Central memory CD8-positive, alpha-beta T cell (primary cell): ENCODE measurements around the gene SLC9C1.

Experiments used
- ATAC-seq: fragments of 150-1000 bp; cut with Tn5 transposase; replicated peaks from 2 replicates; pipeline ENCODE4 v1.10.0; 2022; ENCODE audit warnings: mild to moderate bottlenecking, moderate FRiP score, moderate number of reproducible peaks; ENCODE audit not compliant: poor library complexity, severe bottlenecking; ENCODE audit errors: extremely low read depth
- DNase-seq, 2 donors: peaks; one replicate each; pipeline ENCODE4 v3.0.0; 2021; ENCODE audit warnings: low spot score in 2 of 2
- H3K27ac Mint-ChIP-seq: one replicate; pipeline ENCODE4 v1.8.0; 2022; ENCODE audit warnings: low read depth, mild to moderate bottlenecking, moderate library complexity, mixed read lengths
- H3K27me3 Mint-ChIP-seq: one replicate; pipeline ENCODE4 v1.8.0; 2022; ENCODE audit warnings: mixed read lengths
- H3K36me3 Mint-ChIP-seq: one replicate; pipeline ENCODE4 v1.8.0; 2022; ENCODE audit warnings: mild to moderate bottlenecking, moderate library complexity, mixed read lengths; ENCODE audit not compliant: insufficient read depth
- H3K4me1 Mint-ChIP-seq: one replicate; pipeline ENCODE4 v1.8.0; 2022; ENCODE audit warnings: mixed read lengths
- H3K4me3 Mint-ChIP-seq: one replicate; pipeline ENCODE4 v1.8.0; 2022; ENCODE audit warnings: mild to moderate bottlenecking, moderate library complexity, mixed read lengths
- H3K9me3 Mint-ChIP-seq: one replicate; pipeline ENCODE4 v1.8.0; 2022; ENCODE audit warnings: mixed read lengths

Gene SLC9C1

GRCh38 chr3:112122870-112123269 lies 171.1 kb downstream of the SLC9C1 start:
- Mint-ChIP-seq H3K27ac (no peak overlapping the region), H3K4me3 (no peak overlapping the region), H3K36me3 (peaks cover 7% of the 10 kb centered on the region), H3K9me3 (no peaks in the 10 kb centered on the region), H3K27me3 (no peaks in the 10 kb centered on the region), H3K4me1 (peaks cover 27% of the 10 kb centered on the region)
- ATAC-seq, result no peak
- no peak for DNase-seq

GRCh38 chr3:112121577-112122547 lies 172.2 kb downstream of the SLC9C1 start:
- ATAC-seq, result no peak
- H3K36me3 Mint-ChIP-seq, result peaks cover 7% of the 10 kb centered on the region
- no peaks in the 10 kb centered on the region for H3K9me3 Mint-ChIP-seq
- H3K27ac Mint-ChIP-seq, result no peak overlapping the region
- peaks cover 26% of the 10 kb centered on the region for H3K4me1 Mint-ChIP-seq
- no peak for DNase-seq
- no peak overlapping the region for H3K4me3 Mint-ChIP-seq
- no peaks in the 10 kb centered on the region for H3K27me3 Mint-ChIP-seq

- DNase-seq (no peak), ATAC-seq (no peak)
- Mint-ChIP-seq H3K36me3 (peaks cover 5% of the 10 kb centered on the region), H3K4me1 (peaks cover 16% of the 10 kb centered on the region), H3K27ac (no peak overlapping the region), H3K27me3 (no peaks in the 10 kb centered on the region), H3K4me3 (no peak overlapping the region), H3K9me3 (no peaks in the 10 kb centered on the region)
Observed at GRCh38 chr3:112119962-112120836, 173.8 kb downstream of the SLC9C1 start.

GRCh38 chr3:112117841-112118571 lies 176.0 kb downstream of the SLC9C1 start:
- Mint-ChIP-seq H3K4me3 (no peak overlapping the region), H3K4me1 (peaks cover 16% of the 10 kb centered on the region), H3K27me3 (no peaks in the 10 kb centered on the region), H3K36me3 (peaks cover 3% of the 10 kb centered on the region), H3K9me3 (no peaks in the 10 kb centered on the region), H3K27ac (no peak overlapping the region)
- ATAC-seq, result no peak
- no peak for DNase-seq

GRCh38 chr3:112117415-112117814 lies 176.6 kb downstream of the SLC9C1 start:
- H3K27me3 Mint-ChIP-seq, result no peaks in the 10 kb centered on the region
- no peaks in the 10 kb centered on the region for H3K9me3 Mint-ChIP-seq
- H3K4me3 Mint-ChIP-seq, result peak overlapping the region; percentile 53
- DNase-seq, result no peak
- H3K4me1 Mint-ChIP-seq, result peaks cover 16% of the 10 kb centered on the region
- H3K27ac Mint-ChIP-seq, result no peak overlapping the region
- H3K36me3 Mint-ChIP-seq, result peaks cover 3% of the 10 kb centered on the region
- ATAC-seq, result no peak

GRCh38 chr3:112116748-112117186 lies 177.2 kb downstream of the SLC9C1 start:
- peaks cover 3% of the 10 kb centered on the region for H3K36me3 Mint-ChIP-seq
- peaks cover 16% of the 10 kb centered on the region for H3K4me1 Mint-ChIP-seq

GRCh38 chr3:112115806-112116383 lies 178.1 kb downstream of the SLC9C1 start:
- H3K4me3 Mint-ChIP-seq, result no peak overlapping the region
- peaks cover 3% of the 10 kb centered on the region for H3K36me3 Mint-ChIP-seq
- H3K27me3 Mint-ChIP-seq, result no peaks in the 10 kb centered on the region
- ATAC-seq, result peak; percentile 21
- H3K4me1 Mint-ChIP-seq, result peaks cover 16% of the 10 kb centered on the region
- no peaks in the 10 kb centered on the region for H3K9me3 Mint-ChIP-seq
- DNase-seq, result no peak
- no peak overlapping the region for H3K27ac Mint-ChIP-seq

More at GRCh38 chr3:112116748-112117186, 177.2 kb downstream of the SLC9C1 start:
- H3K9me3 Mint-ChIP-seq, result no peaks in the 10 kb centered on the region
- no peaks in the 10 kb centered on the region for H3K27me3 Mint-ChIP-seq
- peak overlapping the region; percentile 53 for H3K4me3 Mint-ChIP-seq
- DNase-seq, result no peak
- no peak for ATAC-seq
- H3K27ac Mint-ChIP-seq, result peak overlapping the region; percentile 45

- Mint-ChIP-seq H3K9me3 (no peaks in the 10 kb centered on the region), H3K4me1 (peaks cover 13% of the 10 kb centered on the region), H3K27me3 (no peaks in the 10 kb centered on the region), H3K4me3 (peak overlapping the region; percentile 19), H3K27ac (no peak overlapping the region), H3K36me3 (peaks cover 3% of the 10 kb centered on the region)
- no peak for DNase-seq
- no peak for ATAC-seq
Observed at GRCh38 chr3:112115161-112115739, 178.8 kb downstream of the SLC9C1 start.

GRCh38 chr3:112114576-112115160 lies 179.3 kb downstream of the SLC9C1 start:
- Mint-ChIP-seq H3K27me3 (no peaks in the 10 kb centered on the region), H3K27ac (no peak overlapping the region), H3K9me3 (no peaks in the 10 kb centered on the region), H3K36me3 (peaks cover 3% of the 10 kb centered on the region), H3K4me1 (peaks cover 7% of the 10 kb centered on the region), H3K4me3 (peak overlapping the region; percentile 19)
- ATAC-seq (no peak), DNase-seq (no peak)

GRCh38 chr3:112111785-112112402 lies 182.1 kb downstream of the SLC9C1 start:
- DNase-seq (peak; percentile 27 to 37), ATAC-seq (peak; percentile 74)
- H3K4me1 Mint-ChIP-seq, result peaks cover 5% of the 10 kb centered on the region
- H3K4me3 Mint-ChIP-seq, result no peak overlapping the region
- no peak overlapping the region for H3K27ac Mint-ChIP-seq
- H3K9me3 Mint-ChIP-seq, result no peaks in the 10 kb centered on the region
- H3K27me3 Mint-ChIP-seq, result peaks cover 12% of the 10 kb centered on the region
- H3K36me3 Mint-ChIP-seq, result peaks cover 3% of the 10 kb centered on the region

GRCh38 chr3:112109322-112109721 lies 184.7 kb downstream of the SLC9C1 start:
- no peak overlapping the region for H3K27ac Mint-ChIP-seq

More at GRCh38 chr3:112109322-112109721, 184.7 kb downstream of the SLC9C1 start:
- Mint-ChIP-seq H3K9me3 (no peaks in the 10 kb centered on the region), H3K27me3 (peaks cover 21% of the 10 kb centered on the region), H3K4me3 (no peak overlapping the region), H3K4me1 (no peaks in the 10 kb centered on the region), H3K36me3 (peaks cover 2% of the 10 kb centered on the region)
- ATAC-seq (no peak), DNase-seq (no peak)
